ENCODE results near the gene ATP6V0B.

GRCh38 chr1:43992232-43992995 is 17.7 kb downstream of the ATP6V0B start:
- no peak for TF ChIP-seq CTCF (IDR thresholded peaks at IDR 0.05)
- TF ChIP-seq POLR2A (IDR thresholded peaks at IDR 0.05), result no peak

Measured in testis (tissue), 2 donors.